GM21390 (cell line): ENCODE data around the gene RPL18A.
"Not testable (repeated sequence)": the region's sequence is repeated elsewhere in the genome, so short reads cannot be mapped to it uniquely, and the experiment has no call there.

Experiments used
- ATAC-seq: cut with Tn5 transposase; IDR thresholded peaks from one replicate; pipeline ENCODE4 v1.9.1; 2021; ENCODE audit not compliant: unreplicated experiment

RPL18A gene

DNA sequence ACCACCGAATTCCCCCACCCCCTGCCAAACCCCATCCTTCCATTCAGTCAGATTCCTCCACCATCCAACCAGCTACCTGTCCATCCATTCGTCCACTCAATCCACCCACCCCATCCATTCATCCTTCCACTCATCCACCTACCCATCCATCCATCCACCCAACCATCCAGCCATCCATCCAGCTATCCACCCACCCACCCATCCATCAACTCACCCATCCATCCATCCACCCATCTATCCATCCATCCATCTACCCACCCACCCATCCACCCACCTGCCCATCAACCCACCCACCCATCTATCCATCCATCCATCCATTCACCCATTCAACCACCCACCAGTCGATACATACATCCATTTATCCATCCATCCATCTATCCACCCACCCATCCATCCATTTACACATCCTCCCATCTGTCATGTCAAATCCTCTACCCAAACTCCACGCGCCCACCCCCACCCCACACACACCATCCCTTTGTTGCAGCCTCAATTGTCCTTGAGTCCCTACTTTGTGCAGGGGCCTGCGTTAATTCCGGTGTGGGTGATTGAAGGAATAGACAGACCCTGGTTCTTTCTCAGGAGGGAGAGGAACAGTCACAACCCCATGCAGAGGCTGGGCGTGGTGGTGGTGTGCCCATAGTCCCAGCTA lies 6.7 kb downstream of the RPL18A start:
- ATAC-seq, result no peak

- no peak for ATAC-seq
Observed at GRCh38 chr19:17866964-17867486, 7.3 kb downstream of the RPL18A start.

GRCh38 chr19:17868669-17869068 lies 9.0 kb downstream of the RPL18A start:
- ATAC-seq, result no peak

GRCh38 chr19:17869114-17869608 lies 9.5 kb downstream of the RPL18A start:
- ATAC-seq, result no peak

GRCh38 chr19:17871032-17871877 lies 11.5 kb downstream of the RPL18A start:
- ATAC-seq, result no peak

DNA sequence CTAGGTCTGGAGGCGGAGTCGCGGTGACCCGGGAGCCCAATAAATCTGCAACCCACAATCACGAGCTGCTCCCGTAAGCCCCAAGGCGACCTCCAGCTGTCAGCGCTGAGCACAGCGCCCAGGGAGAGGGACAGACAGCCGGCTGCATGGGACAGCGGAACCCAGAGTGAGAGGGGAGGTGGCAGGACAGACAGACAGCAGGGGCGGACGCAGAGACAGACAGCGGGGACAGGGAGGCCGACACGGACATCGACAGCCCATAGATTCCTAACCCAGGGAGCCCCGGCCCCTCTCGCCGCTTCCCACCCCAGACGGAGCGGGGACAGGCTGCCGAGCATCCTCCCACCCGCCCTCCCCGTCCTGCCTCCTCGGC lies 12.2 kb downstream of the RPL18A start, which contains the start of gene SLC5A5:
Gene SLC5A5 (plus strand): TSS at position 68 of the 373 bp plus-strand sequence. CDS start 375 bp downstream, outside the sequence.
- ATAC-seq, result no peak

DNA sequence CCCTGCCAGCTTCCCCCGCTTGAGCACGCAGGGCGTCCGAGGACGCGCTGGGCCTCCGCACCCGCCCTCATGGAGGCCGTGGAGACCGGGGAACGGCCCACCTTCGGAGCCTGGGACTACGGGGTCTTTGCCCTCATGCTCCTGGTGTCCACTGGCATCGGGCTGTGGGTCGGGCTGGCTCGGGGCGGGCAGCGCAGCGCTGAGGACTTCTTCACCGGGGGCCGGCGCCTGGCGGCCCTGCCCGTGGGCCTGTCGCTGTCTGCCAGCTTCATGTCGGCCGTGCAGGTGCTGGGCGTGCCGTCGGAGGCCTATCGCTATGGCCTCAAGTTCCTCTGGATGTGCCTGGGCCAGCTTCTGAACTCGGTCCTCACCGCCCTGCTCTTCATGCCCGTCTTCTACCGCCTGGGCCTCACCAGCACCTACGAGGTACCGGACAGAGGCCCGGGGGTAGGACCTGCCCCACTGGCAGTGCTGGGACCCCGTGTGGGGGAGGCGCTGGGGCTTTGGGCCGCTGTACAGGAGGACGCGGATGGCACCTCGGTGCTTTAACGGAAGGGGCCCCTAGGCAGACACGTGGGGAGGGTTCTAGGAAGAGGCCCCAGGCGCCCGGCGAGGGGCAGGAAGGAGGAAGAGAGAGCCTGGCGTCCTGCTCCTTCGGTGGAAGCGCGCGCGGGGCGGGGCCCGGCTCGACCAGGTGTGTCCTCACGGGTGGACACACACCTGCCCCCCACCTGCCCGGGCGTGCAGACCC lies 12.7 kb downstream of the RPL18A start:
- ATAC-seq, result no peak

- no peak for ATAC-seq
Observed at GRCh38 chr19:17873786-17874757, 14.4 kb downstream of the RPL18A start.

DNA sequence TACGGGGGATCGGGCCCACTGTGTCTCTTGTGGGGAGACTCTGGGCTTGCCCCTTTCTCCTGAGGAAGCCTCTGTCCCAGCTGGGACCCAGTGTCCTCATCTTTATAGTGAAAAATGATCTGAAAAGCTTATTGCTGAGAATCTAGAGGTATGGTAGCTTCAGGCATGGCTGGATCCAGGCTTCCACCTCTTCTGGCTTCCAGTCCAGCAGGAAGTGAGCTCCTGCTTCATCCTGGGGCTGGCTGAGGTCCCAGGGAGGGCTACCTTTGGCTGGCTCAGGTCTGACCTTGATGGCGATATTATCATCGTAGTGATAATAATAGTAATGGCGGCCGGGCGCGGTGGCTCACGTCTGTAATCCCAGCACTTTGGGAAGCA lies 15.0 kb downstream of the RPL18A start:
- no peak for ATAC-seq

- ATAC-seq, result no peak
Observed at GRCh38 chr19:17877696-17878095, 18.0 kb downstream of the RPL18A start.

- no peak for ATAC-seq
Observed at GRCh38 chr19:17879466-17879865, 19.8 kb downstream of the RPL18A start.

DNA sequence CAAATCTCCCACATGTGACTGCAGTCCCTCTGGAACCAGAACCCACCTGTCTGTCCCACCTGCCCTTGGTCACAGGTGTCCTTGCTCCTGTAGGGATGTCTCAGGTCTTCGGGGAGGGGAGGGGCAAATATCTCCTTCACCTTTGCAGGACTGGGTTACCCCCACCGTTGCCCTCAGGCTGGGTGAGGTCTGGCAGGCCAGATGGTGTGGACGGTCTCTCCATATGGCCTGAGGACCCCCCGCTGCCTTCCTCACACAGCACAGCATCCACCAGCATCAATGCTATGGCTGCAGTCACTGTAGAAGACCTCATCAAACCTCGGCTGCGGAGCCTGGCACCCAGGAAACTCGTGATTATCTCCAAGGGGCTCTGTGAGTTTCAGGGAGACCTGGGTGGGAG lies 22.0 kb downstream of the RPL18A start:
- no peak for ATAC-seq

DNA sequence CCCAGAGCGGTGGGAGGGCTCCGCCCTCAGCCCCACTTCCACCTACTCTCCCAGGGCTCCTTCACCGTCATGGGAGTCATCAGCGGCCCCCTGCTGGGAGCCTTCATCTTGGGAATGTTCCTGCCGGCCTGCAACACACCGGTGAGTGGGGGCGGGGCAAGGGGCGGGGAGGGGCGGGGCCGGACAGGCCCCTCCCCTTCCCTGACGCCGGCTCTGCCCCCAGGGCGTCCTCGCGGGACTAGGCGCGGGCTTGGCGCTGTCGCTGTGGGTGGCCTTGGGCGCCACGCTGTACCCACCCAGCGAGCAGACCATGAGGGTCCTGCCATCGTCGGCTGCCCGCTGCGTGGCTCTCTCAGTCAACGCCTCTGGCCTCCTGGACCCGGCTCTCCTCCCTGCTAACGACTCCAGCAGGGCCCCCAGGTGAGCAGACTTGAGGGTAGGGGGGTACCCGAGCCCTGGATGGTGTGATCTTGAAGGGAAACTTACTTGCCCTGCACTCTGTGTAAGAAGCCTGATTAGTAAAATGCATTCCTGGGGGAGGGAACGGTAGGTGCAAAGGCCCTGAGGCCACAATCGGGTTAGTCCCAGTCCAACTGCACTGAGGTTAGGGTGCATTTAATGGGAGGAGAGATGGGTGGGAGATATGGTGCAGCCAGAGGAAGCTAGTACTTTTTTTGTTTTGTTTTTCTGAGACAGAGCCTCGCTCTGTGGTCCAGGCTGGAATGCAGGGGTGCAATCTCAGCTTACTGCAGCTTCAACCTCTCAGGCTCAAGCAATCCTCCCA lies 24.1 kb downstream of the RPL18A start:
- ATAC-seq, result no peak

- ATAC-seq, result no peak
Observed at GRCh38 chr19:17886515-17886914, 26.8 kb downstream of the RPL18A start.

GRCh38 chr19:17887221-17887620 lies 27.5 kb downstream of the RPL18A start:
- not testable (repeated sequence) for ATAC-seq

- no peak for ATAC-seq
Observed at GRCh38 chr19:17888260-17888659, 28.6 kb downstream of the RPL18A start.

- ATAC-seq, result no peak
Observed at GRCh38 chr19:17889609-17890214, 30.0 kb downstream of the RPL18A start.

- ATAC-seq, result no peak
Observed at GRCh38 chr19:17893766-17894165, 34.1 kb downstream of the RPL18A start.

DNA sequence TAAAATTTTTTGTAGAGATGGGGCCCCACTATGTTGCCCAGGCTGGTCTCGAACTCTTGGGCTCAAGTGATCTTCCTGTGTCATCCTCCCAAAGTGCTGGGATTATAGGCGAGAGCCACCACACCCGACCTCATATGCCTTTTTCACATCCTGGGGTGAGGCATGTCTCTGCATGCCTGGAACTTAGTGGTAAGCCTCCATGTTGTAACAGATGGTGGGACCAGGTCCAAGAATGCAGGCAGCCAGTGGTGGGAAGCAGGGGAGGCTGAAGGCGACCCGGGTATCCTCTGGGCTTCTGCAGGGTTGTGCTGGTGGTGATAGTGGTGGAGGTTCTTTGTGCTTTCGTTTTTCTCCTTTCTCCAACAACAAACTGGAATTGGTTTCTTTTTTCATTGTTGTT lies 43.0 kb downstream of the RPL18A start:
- no peak for ATAC-seq
